Stimulated activated CD4-positive, alpha-beta T cell treated with anti-CD3 and anti-CD28 coated beads, Interleukin-15, amount 100 ng/mL, for 48 hours (primary cell): ENCODE measurements around the gene CCDC201.
"Not testable (repeated sequence)": the region's sequence is repeated elsewhere in the genome, so short reads cannot be mapped to it uniquely, and the experiment has no call there.

Experiments used
- DNase-seq, 2 donors: peaks; one replicate each; pipeline ENCODE4 v3.0.0-alpha.2; 2020; ENCODE audit warnings: low read depth in 2 of 2

CCDC201 gene

GRCh38 chr7:45874408-45875131 is 1.7 kb upstream of the CCDC201 start:
- no peak for DNase-seq

GRCh38 chr7:45873355-45873754 is 473 bp upstream of the CCDC201 start:
- no peak for DNase-seq

GRCh38 chr7:45872116-45873034 is 507 bp downstream of the CCDC201 start:
- no peak for DNase-seq

GRCh38 chr7:45869426-45869825 is 3.5 kb downstream of the CCDC201 start:
- no peak for DNase-seq

- no peak for DNase-seq
Measured at GRCh38 chr7:45867471-45867870, 5.4 kb downstream of the CCDC201 start.

- DNase-seq, result no peak
Measured at GRCh38 chr7:45865594-45866410, 7.1 kb downstream of the CCDC201 start.

- DNase-seq, result no peak
Measured at GRCh38 chr7:45863715-45864114, 9.2 kb downstream of the CCDC201 start.

- DNase-seq, result not testable (repeated sequence)
Measured at GRCh38 chr7:45856888-45857287, 16.0 kb downstream of the CCDC201 start.

- DNase-seq, result not testable (repeated sequence)
Measured at GRCh38 chr7:45855680-45856079, 17.2 kb downstream of the CCDC201 start.

GRCh38 chr7:45853491-45853890 is 19.4 kb downstream of the CCDC201 start:
- not testable (repeated sequence) for DNase-seq

- DNase-seq, result not testable (repeated sequence)
Measured at GRCh38 chr7:45852984-45853383, 19.9 kb downstream of the CCDC201 start.

- DNase-seq, result not testable (repeated sequence)
Measured at GRCh38 chr7:45848734-45849133, 24.1 kb downstream of the CCDC201 start.

GRCh38 chr7:45846536-45846935 is 26.3 kb downstream of the CCDC201 start:
- DNase-seq, result not testable (repeated sequence)

- not testable (repeated sequence) for DNase-seq
Measured at GRCh38 chr7:45841926-45842717, 30.8 kb downstream of the CCDC201 start.

GRCh38 chr7:45838852-45839251 is 34.0 kb downstream of the CCDC201 start:
- not testable (repeated sequence) for DNase-seq

- DNase-seq, result not testable (repeated sequence)
Measured at GRCh38 chr7:45832433-45833177, 40.3 kb downstream of the CCDC201 start.

- not testable (repeated sequence) for DNase-seq
Measured at GRCh38 chr7:45829846-45830245, 43.0 kb downstream of the CCDC201 start.

GRCh38 chr7:45827731-45828130 is 45.2 kb downstream of the CCDC201 start:
- DNase-seq, result not testable (repeated sequence)

GRCh38 chr7:45826550-45826949 is 46.3 kb downstream of the CCDC201 start:
- not testable (repeated sequence) for DNase-seq

GRCh38 chr7:45818763-45819162 is 54.1 kb downstream of the CCDC201 start:
- not testable (repeated sequence) for DNase-seq
